SHP77 treated with DMSO at 0.1 percent for 48 hours (cell line): ENCODE measurements around the gene TDRD12.
A peak's percentile ranks its signal among the peaks of the same experiment; 100 is the strongest.

Source experiments
- DNase-seq: peaks from one replicate; lab custom pipeline; 2025; lab: John Stamatoyannopoulos, UW

Gene TDRD12

GRCh38 chr19:32809754-32810153 lies 90.2 kb downstream of the TDRD12 start:
- no peak for DNase-seq

DNA sequence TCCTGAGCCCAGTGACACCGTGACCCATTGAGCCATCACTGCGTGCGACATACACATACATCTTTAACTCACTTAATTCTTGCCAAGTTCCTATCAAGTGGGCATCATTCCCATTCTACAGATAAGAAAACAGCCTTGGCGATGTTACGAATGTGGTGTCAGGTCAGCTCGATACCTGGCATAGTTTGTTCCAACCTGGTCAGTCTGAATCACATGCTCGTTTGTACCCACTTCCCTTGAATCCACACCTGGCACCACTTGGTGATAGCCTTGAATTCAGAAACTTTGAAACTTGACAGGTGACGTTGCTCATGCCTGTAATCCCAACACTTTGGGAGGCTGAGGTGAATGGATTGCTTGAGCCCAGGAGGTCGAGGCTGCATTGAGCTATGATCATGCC lies 90.9 kb downstream of the TDRD12 start:
- no peak for DNase-seq

DNA sequence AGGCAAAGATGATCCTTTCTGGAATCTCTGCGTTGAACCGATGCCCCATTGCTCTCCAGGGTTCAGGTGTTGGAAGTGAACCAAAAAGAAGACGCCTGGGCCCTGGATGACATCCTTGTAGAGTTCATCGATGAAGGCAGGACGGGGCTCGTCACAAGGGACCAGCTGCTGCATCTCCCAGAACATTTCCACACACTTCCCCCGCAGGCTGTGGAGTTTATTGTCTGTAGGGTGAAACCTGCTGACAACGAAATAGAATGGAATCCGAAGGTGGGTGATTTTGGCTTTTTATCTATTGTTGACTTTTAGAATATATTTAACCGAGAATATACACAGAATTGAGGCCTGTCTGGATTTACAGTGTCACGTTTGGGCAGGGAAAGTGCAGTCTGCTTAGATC lies 91.6 kb downstream of the TDRD12 start:
- no peak for DNase-seq

DNA sequence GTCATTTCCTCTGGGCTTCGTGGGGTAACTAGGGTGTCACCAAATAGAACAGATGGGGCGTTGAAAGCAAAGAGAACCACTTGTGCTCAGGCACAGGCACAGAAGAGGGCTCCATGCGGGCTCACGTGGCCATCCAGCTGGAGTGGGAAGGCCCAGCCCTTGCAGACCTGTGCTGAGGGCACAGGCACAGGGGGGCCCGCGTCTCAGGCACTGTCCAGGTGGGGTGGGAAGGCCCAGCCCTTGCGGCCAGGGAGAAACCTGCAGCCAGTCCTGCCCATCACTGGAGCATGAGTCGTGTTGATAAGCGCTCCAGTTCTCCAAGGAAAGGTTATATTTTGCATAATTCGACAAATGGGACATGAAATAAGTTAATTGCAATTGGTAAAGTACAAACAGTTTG lies 92.5 kb downstream of the TDRD12 start:
- no peak for DNase-seq

GRCh38 chr19:32812571-32812970 lies 93.0 kb downstream of the TDRD12 start:
- no peak for DNase-seq

DNA sequence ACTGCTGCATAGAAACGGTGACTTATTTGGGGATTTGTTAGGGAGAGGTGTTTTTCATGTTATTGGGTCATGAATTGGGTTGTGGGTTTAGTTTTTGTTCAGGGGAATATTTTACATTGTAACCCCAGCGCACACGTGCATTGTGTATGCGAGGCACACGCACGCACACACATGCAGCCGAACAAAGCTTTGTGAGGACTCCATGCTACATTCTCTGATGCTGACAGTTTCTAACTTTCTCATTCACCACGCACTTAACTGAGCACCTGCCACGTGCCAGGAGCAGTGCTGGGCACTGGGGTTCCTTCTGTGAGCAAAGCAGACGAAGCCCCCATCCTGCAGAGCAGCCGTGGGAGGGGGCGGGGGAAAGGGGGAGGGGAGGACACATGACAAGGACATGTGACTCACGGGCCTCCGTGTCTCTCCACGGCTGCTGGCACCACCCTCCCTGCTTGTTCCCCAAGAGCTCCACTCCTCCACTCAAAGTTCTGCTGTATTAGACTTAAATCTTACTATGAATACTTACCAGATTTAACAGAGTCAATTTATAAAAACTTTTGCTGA lies 94.4 kb downstream of the TDRD12 start:
- DNase-seq = no peak

DNA sequence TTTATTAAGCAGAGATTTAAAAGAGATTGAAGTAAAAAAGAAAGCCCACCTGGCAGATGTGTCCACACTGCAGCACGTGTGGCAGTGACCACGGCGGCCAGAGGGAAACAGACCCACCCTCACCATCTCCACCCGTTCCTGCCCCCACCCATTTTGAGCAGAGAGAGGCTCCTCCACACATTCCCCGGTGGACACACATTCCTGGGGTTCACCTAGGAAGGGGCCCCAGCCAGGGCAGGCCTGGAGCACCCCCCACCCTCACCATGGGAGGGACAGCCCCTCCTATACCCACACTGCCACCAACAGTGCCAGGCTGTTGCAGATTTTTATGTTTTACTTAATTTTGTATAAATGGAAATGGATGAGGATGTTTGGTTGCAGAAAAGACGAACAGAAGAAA lies 95.1 kb downstream of the TDRD12 start:
- DNase-seq = no peak

DNA sequence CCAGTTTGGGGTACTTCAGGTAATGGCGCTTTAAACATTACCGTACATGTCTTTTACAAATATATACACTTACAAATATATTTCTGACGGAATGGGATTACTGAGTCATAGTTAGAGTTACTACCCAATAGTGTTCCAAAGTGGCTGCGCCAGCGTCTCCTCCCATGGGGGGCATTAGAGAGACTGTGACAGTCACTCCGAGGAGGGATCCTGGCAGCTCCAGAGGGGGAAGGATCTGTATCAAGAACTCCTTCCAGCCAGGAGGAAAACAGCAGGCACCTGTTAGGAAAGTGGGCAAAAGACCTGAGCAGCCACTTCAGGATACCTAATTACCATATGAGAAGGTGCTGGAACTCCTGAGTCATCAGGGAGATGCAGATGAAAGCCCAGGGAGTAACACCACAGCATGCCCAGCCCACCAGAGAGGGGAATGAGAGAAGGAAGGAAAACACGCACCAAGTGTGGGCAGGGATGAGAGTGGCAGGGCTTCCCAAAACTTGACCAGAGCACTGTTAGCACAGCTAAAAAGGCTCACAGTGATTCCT lies 97.1 kb downstream of the TDRD12 start:
- DNase-seq = no peak

DNA sequence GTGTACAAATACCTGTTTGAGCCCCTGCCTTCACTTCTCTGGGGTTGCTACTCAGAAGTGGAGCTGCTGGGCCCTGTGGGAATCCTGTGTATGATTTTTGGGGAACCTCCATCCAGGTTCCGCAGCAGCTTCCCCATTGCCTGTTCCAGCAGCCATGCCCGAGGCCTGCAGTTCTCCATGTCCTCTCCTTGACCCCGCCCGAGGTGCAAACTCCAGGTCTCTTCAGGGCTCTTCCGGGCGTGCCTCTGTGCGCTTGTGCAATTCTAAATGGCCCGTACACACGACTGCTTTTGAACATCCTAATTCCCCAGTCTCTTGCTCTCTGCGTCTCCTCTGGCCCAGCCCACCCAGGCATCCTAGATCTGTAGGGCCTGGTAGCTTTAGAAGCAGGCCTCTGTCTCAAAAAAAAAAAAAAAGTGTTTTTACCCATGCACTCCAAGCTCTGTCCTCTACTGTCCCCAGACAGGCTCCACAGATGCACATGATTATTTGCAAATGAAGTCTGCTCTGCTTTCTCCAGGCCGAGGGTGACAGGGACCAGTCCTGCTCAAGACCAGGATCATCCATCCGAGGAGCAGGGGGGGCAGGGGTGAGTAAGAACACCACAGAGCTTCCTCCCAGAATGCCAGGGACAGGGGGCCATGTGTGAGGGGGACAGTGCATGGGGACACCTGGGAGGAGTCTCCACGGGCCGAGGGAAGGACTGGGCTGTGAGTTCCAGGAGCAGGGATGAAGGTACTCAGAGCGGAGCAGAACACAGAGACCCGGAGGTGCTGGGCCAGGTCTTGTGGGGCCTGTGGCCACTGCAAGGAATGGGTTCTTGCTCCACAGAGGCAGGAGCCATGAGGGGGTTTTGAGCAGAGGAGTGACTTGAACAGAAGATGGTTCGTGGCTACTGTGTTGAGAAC lies 98.3 kb downstream of the TDRD12 start:
- no peak for DNase-seq

GRCh38 chr19:32818536-32818935 lies 99.0 kb downstream of the TDRD12 start:
- no peak for DNase-seq

DNA sequence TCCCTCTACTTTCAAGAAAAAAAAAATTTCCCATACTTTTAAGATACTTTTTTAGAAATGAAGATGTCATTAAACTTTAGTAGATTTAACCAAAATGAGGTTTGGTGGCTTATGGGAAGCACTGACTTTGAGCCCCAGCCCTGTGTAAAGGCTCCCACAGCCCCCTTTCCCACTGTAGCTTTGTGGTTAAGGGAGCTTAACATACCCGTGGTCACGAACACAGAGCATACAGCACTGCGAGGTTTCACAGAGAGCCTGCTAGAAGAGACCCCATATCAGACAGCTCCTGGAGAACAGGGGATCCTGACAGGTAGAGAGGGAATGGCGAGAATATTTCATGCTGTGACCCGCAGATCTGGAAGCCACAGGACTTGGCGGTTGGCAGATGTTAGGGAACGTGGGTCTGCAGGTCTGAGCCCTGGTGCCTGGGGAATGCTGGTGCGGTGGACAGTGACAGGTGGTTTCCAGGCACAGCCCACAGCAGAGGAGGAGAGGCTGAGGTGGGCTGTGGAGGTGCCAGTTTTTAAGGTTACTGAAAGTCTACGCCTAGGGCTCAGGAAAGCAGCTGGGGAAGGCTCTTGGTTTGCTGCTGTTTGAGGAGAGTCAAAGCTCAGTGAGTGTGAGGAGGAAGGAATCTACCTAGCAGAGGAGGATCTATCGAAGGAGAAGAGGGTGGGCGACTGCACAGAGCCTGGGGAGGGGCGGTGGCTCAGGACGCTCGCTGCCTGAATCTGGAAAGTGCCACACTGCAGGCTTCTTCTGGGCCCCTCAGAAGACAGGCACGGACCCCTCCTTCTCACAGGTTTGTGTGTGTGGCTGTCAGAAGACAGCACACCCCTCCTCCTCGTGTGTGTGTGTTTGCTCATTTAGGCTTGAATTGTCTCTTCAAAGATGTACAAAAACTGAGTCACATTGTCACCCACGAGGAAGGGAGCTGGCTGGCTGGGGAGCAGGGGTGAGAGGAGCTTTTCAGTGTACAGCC lies 100.1 kb downstream of the TDRD12 start:
- no peak for DNase-seq

DNA sequence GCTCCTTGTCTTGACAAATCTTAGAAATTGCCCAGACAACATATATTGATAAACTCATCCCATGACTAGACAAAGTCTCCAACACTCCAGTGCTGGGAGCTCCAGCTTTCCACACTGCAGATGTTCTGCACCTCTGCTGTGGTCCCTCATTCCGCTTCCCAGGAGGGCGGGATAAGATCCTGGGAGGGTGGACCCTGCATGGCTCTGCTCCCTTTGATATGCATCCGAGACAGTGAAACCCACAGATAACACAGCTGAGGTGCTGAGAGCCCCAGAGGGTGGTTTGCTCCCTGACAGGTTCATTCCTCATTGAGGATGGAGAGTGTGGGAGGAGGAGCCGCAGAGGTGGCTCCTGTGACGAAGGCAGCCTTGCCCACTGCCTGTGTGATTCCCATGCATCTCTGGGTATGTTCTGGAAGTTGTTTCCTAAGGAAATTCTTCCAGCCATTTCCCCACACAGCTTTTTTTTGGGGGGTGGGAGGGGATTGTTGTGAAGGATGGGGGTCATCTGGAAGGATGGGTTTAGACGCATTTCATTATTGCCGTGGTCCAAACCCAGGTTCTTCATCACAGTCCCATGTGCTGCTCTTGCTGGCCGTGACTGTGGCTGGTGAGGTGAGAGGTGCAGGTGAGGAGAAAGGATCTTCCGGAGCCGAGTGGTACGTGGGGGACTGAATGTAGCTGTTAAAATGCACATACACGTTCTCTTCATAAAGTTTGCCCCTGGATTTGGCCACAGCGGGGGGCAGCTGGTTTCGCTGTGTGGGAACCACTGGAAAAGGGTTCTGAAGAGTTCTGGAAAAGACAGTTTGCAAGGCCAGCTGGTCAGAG lies 103.6 kb downstream of the TDRD12 start:
- no peak for DNase-seq

GRCh38 chr19:32823747-32824102 lies 104.2 kb downstream of the TDRD12 start:
- no peak for DNase-seq

DNA sequence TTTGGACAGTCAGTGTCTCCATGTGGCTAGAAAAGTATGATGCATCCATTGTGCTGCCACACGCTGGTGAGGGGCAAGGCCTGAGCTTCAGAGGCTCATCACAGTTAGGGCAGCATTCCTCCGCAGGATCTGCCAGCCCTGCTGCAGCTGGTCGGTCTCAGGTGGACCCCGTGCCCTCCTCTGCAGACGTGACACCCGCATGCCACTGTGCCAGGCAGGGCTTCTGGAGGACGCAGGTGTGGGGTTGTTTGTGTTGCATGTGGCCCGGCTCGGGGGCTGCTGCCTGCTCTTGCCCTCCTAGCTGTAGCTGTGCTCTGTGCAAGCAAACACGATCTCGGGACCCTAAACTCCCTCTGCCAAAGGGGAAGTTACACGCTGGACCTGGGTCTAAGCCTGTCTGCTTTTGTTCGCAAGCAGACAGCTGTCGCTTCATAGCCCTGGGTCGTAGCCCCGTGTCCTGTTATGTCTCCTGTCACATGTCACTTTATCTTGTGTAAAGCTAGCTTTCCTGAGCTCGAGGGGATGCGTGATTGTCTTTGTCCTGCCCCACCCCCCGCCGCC lies 104.7 kb downstream of the TDRD12 start:
- no peak for DNase-seq

DNA sequence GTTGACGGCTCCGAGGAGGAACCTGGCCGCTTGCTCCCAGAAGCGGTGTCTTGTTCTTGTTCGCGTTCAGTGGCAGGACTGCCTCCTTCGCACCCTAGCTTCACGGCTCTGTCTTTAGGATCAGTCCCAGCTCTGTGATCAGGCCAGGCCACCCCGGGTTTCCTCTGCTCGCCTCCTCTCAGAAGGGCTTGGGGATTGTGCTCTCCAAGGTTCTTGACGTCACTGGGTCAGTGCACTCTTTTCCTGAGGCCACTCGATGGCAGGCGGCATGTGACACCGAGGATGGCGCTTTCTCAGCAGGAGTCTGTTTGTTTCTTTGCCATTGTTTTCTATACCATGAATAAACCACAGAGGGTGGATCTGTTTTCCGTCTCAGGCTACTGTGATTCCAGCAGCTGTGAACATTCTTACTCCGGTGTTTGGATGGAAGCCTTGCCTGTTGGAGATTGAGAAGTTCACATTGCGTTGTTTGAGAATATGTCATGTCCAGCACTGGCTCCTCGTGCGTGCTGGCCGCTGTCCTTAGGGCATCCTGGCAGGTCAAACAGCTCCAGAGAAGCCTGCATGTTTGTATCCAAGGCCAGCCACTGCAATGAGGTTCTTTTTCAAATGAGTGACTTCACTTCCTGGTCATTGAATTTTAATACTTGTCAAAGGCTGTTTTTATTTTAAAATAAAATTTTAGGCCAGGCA lies 105.5 kb downstream of the TDRD12 start:
- no peak for DNase-seq

- no peak for DNase-seq
These were observed 108.6 kb downstream of the TDRD12 start for GRCh38 chr19:32828139-32828538.

- peak; percentile 59 for DNase-seq
These were observed 109.2 kb downstream of the TDRD12 start for GRCh38 chr19:32828643-32829344.

DNA sequence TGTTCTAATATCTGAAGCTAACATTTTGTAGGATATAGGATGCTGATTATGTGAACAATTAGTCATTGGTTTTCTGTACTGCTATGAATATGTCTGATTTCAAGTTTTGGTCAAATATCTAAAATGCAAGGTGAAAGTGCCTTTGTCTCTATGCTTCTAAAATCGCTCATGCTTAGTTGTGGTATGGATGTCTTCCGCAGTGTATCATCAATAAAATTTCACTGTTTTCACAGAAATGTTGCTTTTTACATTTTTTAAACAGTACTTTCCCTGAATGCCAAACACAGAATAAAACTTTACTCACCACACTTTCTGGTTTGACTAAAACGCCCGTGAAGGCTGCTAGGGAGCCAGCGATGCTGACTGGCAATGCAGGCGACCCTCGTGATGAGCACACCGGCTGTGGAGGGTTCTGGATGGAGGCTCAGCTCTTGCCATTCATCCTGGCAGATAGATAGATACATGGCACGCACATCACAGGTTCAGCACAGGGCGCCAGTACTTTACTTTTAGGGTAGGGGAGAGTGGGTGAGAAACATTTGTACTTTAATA lies 109.9 kb downstream of the TDRD12 start:
- no peak for DNase-seq

DNA sequence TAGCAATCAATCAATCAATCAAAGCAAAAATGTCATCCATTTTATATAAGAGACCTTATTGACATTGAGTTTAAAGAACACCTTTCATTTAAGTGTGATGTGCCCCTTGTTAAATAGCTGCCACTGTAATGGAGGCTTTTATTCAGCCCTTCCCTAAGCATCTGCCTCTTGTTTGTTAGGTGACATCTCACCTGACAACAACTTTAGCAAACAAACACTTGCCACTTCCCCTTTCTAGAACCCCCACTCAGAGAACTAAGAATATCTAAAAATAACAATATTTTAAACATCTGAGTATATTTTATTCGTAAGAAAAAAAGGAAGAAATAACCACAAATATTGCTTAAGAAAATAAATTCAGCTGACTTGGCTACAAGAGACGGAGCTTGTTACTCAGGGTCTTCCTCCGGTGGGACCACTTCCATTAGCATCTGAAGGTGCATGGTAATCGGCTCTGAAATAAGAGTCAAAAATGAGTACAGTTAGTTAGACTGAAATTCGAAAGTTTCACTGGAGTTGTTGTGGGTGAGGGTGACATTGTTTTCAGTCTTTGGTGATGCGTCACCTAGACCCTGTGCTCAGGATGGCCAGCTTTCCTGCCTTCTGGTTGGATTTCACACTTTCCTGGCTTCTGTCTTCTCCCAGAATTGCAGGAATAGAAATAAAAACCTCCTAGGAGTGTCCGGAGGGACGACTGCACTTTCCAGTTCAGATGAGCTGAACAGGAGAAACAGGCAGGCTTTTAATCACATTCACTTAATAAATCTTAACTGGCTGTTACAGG lies 110.9 kb downstream of the TDRD12 start:
- DNase-seq = no peak
